ENCODE results near the gene TARM1.
A peak's percentile ranks its signal among the peaks of the same experiment; 100 is the strongest.

Gene TARM1
- total RNA-seq, result 0 reads per million in 2 experiments

GRCh38 chr19:54081032-54081431, at the start of gene TARM1:
TARM1 (minus strand) TSS chr19:54081365; CDS start chr19:54081340, 25 bp downstream.
- DNase-seq (ENCODE audit: low read depth), result no peak

DNA sequence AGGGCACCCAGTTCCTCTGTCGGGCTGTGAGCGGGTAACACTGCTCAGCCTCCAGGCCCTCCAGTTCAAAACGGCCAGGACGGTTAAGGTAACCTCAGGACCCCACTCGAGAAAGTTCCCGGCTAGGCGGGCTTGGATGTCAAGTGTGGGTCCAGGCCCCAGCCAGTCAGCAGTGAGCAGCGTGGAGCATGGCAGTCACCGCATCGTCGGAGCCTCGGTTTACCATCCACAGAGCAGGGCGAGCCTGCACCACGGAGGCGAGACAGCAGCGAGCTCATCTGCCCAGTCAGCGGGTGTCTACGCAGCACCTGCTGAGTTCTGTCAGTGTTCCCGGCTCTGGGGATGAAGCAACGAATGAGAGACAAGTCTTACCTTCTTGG, 48.4 kb upstream of the TARM1 start:
- no peak for DNase-seq (ENCODE audit: low read depth)

GRCh38 chr19:54128796-54129616, 47.8 kb upstream of the TARM1 start:
- DNase-seq (ENCODE audit: low read depth), result no peak

DNA sequence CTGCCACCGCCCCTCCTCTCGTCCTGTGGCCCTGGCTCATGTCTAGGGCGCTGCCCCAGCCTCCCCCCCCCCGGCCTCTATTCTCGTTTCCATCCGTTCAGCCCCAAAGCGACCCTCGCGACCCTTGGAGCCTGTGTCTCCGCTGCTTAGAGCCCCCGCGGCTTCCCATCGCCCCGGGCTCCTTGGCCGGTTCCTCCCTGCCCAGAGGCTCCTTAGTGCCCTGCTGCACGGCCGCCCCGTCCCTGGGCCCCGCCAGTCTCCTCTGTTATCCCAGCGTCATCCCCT, 47.2 kb upstream of the TARM1 start:
- DNase-seq (ENCODE audit: low read depth), result no peak

DNA sequence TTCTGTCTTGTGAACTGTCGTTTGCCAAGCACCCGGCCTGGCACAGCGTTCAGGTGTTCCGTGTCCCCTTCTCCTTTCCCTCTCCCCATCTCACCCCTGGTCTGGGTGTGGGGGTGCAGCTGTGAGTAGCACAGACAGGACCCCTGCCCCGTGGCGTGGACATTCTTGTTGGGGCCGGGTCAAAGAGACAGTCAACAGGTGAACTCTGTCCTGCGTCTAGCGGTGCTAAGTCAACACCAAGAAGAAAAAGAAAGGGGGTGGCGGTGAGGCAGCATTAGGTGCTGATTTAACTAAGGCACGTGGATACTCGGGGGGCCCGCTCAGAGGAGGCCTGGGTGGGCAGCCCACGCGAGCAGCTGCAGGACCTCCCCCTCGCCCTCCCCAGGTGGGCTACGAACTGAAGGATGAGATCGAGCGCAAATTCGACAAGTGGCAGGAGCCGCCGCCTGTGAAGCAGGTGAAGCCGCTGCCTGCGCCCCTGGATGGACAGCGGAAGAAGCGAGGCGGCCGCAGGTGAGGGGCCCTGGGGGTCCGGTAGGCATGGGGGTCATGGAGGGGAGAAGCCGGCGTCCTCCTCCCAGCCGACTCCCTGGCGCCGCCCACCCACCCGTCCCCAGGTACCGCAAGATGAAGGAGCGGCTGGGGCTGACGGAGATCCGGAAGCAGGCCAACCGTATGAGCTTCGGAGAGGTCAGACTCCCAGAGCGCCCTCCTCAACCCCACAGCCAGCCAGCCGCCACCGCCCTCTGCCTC, 46.7 kb upstream of the TARM1 start:
- DNase-seq (ENCODE audit: low read depth), result no peak

DNA sequence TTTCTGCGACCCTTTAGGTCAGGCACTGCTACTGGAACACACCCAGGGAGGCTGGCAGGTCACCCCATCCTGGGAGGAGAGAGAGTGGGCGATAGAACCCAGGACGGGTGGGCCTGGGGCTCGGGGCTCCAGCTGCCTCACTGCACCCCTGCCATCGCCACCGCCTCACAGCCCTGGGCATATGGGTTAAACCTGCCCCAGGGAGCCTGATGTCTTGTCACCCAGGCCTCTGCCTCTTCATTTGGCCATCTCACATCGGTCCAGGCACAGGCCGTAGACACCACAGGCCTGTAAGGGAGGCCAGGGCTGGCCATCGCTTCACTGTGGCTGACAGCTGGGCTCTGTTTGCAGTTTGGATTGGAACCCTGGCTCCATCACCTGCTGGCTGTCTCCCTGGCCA, 44.5 kb upstream of the TARM1 start:
- no peak for DNase-seq (ENCODE audit: low read depth)

GRCh38 chr19:54124393-54124792, 43.2 kb upstream of the TARM1 start:
- no peak for DNase-seq (ENCODE audit: low read depth)

DNA sequence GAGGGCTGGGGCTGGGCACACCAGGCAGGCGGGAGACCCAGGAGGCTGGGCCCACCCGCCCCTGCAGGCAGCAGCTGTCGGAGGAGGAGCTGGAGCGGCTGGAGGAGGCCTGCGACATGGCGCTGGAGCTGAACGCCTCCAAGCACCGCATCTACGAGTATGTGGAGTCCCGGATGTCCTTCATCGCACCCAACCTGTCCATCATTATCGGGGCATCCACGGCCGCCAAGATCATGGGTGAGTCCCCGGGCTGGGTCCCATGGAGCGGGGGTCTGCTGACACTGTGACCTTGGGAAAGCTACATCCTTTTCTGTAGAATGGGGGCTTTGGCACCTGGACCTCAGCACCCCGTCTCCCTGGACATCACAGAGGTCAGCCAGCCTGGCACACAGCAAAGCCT, 42.5 kb upstream of the TARM1 start:
- no peak for DNase-seq (ENCODE audit: low read depth)

- no peak for DNase-seq (ENCODE audit: low read depth)
Measured at GRCh38 chr19:54121259-54121658, 40.1 kb upstream of the TARM1 start.

DNA sequence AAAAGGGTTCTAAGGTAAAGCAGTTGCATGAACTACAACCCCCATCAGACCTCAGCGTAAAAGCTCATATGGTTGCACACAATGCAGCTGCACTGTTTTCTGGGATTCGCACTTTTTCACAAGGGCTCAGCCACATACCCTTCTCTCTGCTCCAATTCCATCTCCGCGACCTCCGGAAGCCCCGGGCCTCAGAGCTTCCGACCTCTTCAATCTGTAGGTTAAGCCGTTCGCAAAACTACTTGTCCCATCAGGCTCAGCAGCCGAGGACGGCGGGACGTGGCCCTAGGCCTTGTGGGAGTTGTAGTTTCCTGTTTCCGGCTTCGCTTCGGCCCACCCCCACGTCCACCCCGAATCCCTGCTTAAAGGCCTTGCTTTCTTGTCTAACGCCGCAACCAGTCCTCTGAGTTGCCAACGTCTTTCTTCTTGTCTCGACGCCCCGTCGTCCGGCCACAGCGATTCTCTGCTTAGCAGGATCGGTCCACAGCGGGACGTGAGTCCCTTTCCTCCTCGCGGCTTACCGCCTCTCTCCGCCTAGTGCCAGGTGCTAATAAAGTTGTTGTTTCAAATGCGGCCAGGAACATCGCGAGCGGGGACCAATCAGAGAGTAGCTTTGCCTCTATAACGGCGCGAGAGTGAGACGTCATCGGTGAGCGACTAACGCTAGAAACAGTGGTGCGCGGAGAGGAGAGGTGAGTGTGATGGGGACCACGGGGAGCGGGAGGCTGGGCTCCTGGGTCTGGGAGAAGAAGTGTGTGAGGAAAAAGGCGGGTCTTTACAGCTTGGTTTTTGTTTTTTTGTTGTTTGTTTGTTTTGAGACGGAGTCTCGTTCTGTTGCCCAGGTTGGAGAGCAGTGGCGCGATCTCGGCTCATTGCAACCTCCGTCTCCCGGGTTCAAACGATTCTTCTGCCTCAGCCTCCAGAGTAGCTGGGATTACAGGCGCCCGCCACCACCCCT, 34.2 kb upstream of the TARM1 start, which contains the start of the genes PRPF31 and TFPT:
Gene PRPF31 (plus strand): TSS at position 646 of the 955 bp plus-strand sequence. CDS start 2,525 bp downstream, outside the sequence.
Gene TFPT (minus strand): TSS at position 549 of the 955 bp plus-strand sequence. CDS start 388 bp downstream, at position 161.
- peak; percentile 97 for DNase-seq (ENCODE audit: low read depth)

GRCh38 chr19:54114340-54115108, 33.4 kb upstream of the TARM1 start:
- DNase-seq (ENCODE audit: low read depth), result peak; percentile 36

DNA sequence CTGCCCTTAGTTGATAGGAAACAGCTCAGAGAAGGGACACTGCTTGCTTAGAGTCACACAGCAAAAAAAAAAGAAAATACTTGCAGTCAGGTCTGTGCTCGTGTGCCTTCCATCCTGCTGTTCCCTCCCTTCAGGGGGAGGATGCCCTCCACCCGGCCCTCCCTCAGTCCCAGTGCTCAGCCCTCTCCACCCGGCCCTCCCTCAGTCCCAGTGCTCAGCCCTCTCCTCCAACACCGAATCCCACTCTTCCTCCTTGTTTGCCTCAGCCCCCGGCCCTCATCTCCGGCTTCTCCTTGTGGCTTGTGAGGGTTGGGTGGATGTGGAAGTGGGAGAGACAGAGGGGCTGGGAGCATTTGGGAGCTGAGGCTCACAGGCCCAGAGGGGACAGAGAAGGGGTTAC, 28.5 kb upstream of the TARM1 start:
- no peak for DNase-seq (ENCODE audit: low read depth)

- no peak for DNase-seq (ENCODE audit: low read depth)
Measured at GRCh38 chr19:54108496-54108895, 27.3 kb upstream of the TARM1 start.

DNA sequence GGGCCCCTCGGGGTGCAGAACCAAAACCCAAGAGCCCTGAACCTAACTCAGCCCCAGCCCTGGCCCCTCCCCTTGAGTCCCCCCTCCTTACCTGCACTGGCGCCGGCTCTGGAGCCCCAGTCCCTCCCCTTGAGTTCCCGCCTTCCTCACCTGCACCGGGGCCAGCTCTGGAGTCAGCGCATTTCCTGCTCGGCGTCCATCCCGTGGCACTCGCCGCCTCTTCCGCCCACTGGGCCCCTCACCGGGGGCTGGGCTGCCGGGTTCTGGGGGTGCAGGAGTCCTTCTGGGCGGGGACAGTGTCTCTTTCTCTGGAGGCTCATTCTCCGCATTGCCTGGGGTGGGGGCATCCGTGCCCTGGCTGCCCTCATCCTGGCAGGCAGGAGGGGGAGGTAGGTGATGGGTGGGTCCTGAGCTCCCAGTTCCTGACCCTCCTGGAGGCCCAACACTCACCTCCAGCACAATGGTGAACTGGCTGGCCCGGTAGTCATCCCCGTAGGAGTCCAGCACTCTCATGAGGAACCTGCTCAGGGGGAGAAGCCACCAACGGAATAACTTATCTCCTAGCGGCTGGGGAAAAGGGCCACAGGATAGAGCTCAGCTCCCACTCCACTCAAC, 26.8 kb upstream of the TARM1 start:
- no peak for DNase-seq (ENCODE audit: low read depth)

GRCh38 chr19:54106716-54107115, 25.6 kb upstream of the TARM1 start:
- no peak for DNase-seq (ENCODE audit: low read depth)

GRCh38 chr19:54105796-54106195, 24.6 kb upstream of the TARM1 start:
- no peak for DNase-seq (ENCODE audit: low read depth)

DNA sequence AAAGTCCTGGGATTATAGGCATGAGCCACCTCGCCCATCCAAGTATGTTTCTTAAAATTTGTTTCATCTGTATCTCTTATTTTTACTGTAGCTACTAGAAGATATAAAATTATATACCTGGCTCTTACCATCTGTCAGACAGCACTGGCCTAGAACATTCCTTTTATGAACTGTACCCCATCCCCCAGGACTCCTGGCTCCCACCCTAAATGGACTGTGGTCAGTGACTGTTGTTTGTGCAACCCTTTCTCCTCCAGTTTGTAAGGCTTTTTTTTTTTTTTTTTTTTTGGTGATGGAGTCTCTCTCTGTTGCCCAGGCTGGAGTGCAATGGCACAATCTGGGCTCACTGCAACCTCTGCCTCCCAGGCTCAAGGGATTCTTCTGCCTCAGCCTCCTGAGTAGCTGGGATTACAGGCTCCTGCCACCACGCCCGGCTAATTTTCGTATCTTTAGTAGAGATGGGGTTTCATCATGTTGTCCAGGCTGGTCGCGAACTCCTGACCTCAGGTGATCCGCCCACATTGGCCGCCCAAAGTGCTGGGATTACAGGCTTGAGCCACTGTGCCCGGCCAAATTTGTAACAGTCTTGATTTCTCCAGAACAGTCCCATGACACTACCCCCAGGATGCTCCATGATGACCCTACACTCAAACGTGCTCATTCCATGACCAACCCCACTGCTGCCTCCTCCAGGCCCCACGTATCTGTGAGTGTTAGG, 24.0 kb upstream of the TARM1 start:
- DNase-seq (ENCODE audit: low read depth), result no peak

GRCh38 chr19:54102421-54103169, 21.4 kb upstream of the TARM1 start, which contains the start of gene NDUFA3:
NDUFA3 (plus strand) TSS chr19:54102855; CDS start chr19:54102879, 24 bp downstream.
- peak; percentile 97 for DNase-seq (ENCODE audit: low read depth)

DNA sequence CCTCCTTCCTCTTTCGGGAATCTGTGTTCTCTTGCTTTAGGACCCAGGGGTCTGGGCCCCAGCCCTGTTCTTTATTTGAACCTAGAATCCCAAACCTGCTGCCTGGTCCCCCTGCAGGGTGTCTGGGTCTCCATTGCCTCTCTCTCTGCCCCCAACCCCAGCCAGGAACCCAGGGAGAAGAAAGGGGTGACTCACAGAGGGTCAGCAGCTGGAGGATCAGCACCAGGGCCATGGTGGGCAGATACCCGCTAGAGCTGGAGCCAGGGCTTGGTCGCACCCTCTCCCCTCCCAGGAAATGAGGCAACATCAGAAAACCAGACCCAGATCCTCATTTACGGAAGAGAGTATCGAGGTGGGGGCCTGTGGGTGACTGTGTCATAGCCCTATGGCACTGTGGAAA, 19.4 kb upstream of the TARM1 start, which contains the start of gene OSCAR:
Gene OSCAR (minus strand): TSS at position 243 of the 400 bp plus-strand sequence. CDS start 11 bp downstream, at position 232.
- DNase-seq (ENCODE audit: low read depth), result no peak

All from T follicular helper cell (primary cell).